A673 (cell line): ENCODE results near the gene CTNNA3. TPM values are rescaled to one million over a fixed set of nuclear protein-coding genes. Genes with fewer than 3 reads are reported as not detected.

Experiments
- BruUV-seq: library from RNA; stranded (reverse); fragments of 400-500 nt; replicated peaks from 2 replicates; lab custom pipeline; 2021; lab: Mats Ljungman, UMichigan
- CTCF ChIA-PET: fragments of 300-600 bp; sonication (Branson Sonifier 250); formaldehyde crosslinking; loops from one replicate; lab custom pipeline; 2022; ENCODE audit warnings: antibody characterized with exemption; lab: Charles Lee
- POLR2A ChIA-PET: fragments of 300-600 bp; sonication (Branson Sonifier 250); formaldehyde crosslinking; loops from one replicate; lab custom pipeline; 2022; ENCODE audit warnings: antibody characterized with exemption; ENCODE audit not compliant: low non-redundant PET; lab: Charles Lee
- DNase-seq: peaks from one replicate; pipeline ENCODE4 v3.0.0-alpha.2; 2015; ENCODE audit warnings: low spot score
- H3K27ac ChIP-seq: fragments of 200-600 bp; sonication (generic); 2 replicates; pipeline ENCODE4 v1.5.1; 2016; ENCODE audit warnings: mixed run types, low read depth, mild to moderate bottlenecking, mixed read lengths, antibody characterized with exemption, low read length; ENCODE audit not compliant: poor library complexity, severe bottlenecking
- H3K27me3 ChIP-seq: fragments of 200-600 bp; sonication (generic); replicated peaks from 2 replicates; pipeline ENCODE4 v1.6.1; 2017; ENCODE audit warnings: mixed run types, low read depth, mild to moderate bottlenecking, mixed read lengths, antibody characterized with exemption, low read length; ENCODE audit not compliant: insufficient read depth, poor library complexity
- H3K36me3 ChIP-seq: fragments of 200-600 bp; sonication (generic); 2 replicates; pipeline ENCODE4 v1.6.1; 2016; ENCODE audit warnings: mixed run types, mild to moderate bottlenecking, mixed read lengths, antibody characterized with exemption, low read length; ENCODE audit not compliant: insufficient read depth, poor library complexity, severe bottlenecking
- H3K4me1 ChIP-seq: fragments of 200-600 bp; sonication (generic); 2 replicates; pipeline ENCODE4 v1.6.1; 2017; ENCODE audit warnings: mixed run types, mild to moderate bottlenecking, mixed read lengths, antibody characterized with exemption, low read length; ENCODE audit not compliant: insufficient read depth, poor library complexity, severe bottlenecking
- H3K4me3 ChIP-seq: fragments of 200-600 bp; sonication (generic); 2 replicates; pipeline ENCODE4 v1.5.1; 2016; ENCODE audit warnings: low read depth, mixed run types, mild to moderate bottlenecking, mixed read lengths, low read length; ENCODE audit not compliant: poor library complexity, severe bottlenecking
- H3K9me3 ChIP-seq: fragments of 200-600 bp; sonication (generic); 2 replicates; pipeline ENCODE4 v1.6.1; 2016; ENCODE audit warnings: mixed run types, low read depth, mild to moderate bottlenecking, mixed read lengths, antibody characterized with exemption, low read length; ENCODE audit not compliant: poor library complexity, severe bottlenecking
- CTCF ChIP-seq: fragments of 300-800, 200-600 bp; sonication (generic); conservative IDR thresholded peaks from 2 replicates; pipeline ENCODE4 v1.5.1; 2017; ENCODE audit warnings: low read depth, mild to moderate bottlenecking, antibody characterized with exemption, low read length, moderate library complexity, mixed read lengths
- EZH2 ChIP-seq: fragments of 200-600 bp; sonication (generic); IDR thresholded peaks from 2 replicates; pipeline ENCODE4 v1.6.1; 2017; ENCODE audit warnings: borderline replicate concordance, low read depth, mild to moderate bottlenecking, mixed read lengths, antibody characterized with exemption, low read length; ENCODE audit not compliant: poor library complexity, severe bottlenecking
- intact Hi-C: fragments of 100-400 bp; cut with micrococcal nuclease; formaldehyde crosslinking; loops from one replicate; pipeline ENCODE4 v1.10.0; 2022; ENCODE audit not compliant: unreplicated experiment
- total RNA-seq: library from RNA; stranded (reverse); gene quantifications from 2 replicates; pipeline ENCODE4 v1.2.3, GENCODE V29; 2021

Gene CTNNA3
- total RNA-seq, 1 experiment from 2014 or later: not detected

DNA sequence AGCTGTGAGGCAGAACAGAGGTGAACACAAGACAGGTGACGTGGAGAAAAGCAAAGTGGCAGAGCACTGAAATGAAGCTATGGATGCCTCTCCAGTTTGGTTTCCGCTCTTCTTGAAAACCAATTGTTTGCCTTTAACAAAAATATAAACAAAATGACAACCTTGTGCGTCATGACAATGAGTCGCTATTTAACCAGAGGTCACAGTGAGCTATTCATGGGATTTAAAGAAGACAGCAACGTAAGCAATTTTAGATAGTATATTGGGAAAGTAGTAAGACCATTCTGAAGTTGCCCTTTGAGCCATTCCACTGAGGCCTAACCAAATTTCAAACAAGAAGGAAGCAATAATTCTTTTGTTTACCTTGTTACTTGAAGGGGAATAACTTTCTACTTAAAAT is 785.3 kb downstream of the CTNNA3 start:
- ChIA-PET POLR2A (no interaction called here), CTCF (no interaction called here)
- BruUV-seq: no TSS peak
- H3K27me3 ChIP-seq: no peaks in the 10 kb centered on the region
- no peak for DNase-seq
- TF ChIP-seq CTCF (no peak), EZH2 (no peak)
- no peak overlapping the region for H3K27ac ChIP-seq
- H3K4me3 ChIP-seq: no peak overlapping the region
- no peaks in the 10 kb centered on the region for H3K9me3 ChIP-seq
- intact Hi-C loops: no loop called here
- no peaks in the 10 kb centered on the region for H3K4me1 ChIP-seq
- no peaks in the 10 kb centered on the region for H3K36me3 ChIP-seq

DNA sequence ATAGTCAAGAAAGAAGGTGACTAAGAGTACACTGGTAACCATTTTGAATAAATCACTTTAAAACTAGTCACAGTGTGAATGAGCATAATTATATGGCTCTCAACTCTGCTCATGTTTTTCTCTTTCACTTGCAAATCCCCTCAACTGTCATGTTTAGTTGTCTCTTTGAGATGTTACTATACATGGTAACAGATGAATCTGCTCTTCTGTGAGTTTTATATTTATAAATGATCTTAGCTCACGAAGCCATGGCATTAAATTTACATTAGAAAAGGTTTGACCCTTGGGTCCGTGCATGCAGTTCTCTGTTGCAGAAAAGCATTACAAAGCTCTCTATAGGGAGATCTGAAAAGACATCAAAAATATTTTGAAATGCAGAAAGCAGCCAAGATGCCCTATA is 803.1 kb downstream of the CTNNA3 start:
- Histone ChIP-seq H3K36me3 (no peaks in the 10 kb centered on the region), H3K4me3 (no peak overlapping the region), H3K27ac (no peak overlapping the region), H3K9me3 (no peaks in the 10 kb centered on the region), H3K4me1 (no peaks in the 10 kb centered on the region), H3K27me3 (no peaks in the 10 kb centered on the region)
- intact Hi-C loops: no loop called here
- ChIA-PET POLR2A (no interaction called here), CTCF (no interaction called here)
- TF ChIP-seq EZH2 (no peak), CTCF (no peak)
- no TSS peak for BruUV-seq
- no peak for DNase-seq

GRCh38 chr10:66888237-66888636 is 807.8 kb downstream of the CTNNA3 start:
- intact Hi-C loops: no loop called here
- Histone ChIP-seq H3K27ac (no peak overlapping the region), H3K36me3 (no peaks in the 10 kb centered on the region), H3K4me3 (no peak overlapping the region), H3K4me1 (no peaks in the 10 kb centered on the region), H3K27me3 (no peaks in the 10 kb centered on the region), H3K9me3 (no peaks in the 10 kb centered on the region)
- ChIA-PET POLR2A (no interaction called here), CTCF (no interaction called here)
- DNase-seq: no peak
- BruUV-seq: no TSS peak
- TF ChIP-seq CTCF (no peak), EZH2 (no peak)
